GM21737 (cell line): ENCODE data around the gene MRPL49.
"Not testable (repeated sequence)": the region's sequence is repeated elsewhere in the genome, so short reads cannot be mapped to it uniquely, and the experiment has no call there.

ENCODE experiments used
- ATAC-seq: cut with Tn5 transposase; IDR thresholded peaks from one replicate; pipeline ENCODE4 v1.9.1; 2021; ENCODE audit warnings: mild to moderate bottlenecking, moderate library complexity; ENCODE audit not compliant: unreplicated experiment

Gene MRPL49

GRCh38 chr11:65117206-65118096, 4.7 kb upstream of the MRPL49 start, which contains the start of gene ZNHIT2:
TSS of gene ZNHIT2 (minus strand) at chr11:65117701. CDS start at chr11:65117653, 48 bp downstream.
- ATAC-seq: peak; percentile 44

DNA sequence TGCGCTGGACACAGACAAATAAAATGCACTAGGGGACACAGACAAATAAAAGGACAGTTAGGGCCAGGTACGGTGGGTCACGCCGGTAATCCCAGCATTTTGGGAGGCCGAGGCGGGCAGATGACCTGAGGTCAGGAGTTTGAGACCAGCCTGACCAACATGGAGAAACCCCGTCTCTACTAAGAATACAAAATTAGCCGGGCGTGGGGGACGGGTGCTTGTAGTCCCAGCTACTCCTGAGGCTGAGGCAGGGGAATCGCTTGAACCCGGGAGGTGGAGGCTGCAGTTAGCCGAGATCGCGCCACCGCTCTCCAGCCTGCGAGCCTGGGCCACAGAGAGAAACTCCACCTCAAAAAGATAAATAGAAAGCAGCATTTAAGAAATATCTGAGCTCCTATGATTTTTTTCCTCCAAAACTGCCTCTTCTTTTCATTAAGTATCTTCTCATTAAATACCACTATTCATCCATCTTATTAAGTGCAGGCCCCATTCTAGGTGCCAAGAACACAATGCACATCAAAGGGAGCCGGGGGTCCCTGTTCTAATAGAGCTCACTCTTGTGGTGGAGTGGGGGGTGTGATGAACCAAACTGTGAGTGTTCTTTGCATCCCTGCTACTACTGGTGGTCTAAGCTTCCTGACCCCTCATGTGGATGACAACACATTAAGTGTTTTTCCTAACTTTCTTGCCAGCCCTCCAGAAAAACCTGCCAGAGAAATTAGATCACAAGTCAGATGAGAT, 3.9 kb upstream of the MRPL49 start:
- no peak for ATAC-seq

DNA sequence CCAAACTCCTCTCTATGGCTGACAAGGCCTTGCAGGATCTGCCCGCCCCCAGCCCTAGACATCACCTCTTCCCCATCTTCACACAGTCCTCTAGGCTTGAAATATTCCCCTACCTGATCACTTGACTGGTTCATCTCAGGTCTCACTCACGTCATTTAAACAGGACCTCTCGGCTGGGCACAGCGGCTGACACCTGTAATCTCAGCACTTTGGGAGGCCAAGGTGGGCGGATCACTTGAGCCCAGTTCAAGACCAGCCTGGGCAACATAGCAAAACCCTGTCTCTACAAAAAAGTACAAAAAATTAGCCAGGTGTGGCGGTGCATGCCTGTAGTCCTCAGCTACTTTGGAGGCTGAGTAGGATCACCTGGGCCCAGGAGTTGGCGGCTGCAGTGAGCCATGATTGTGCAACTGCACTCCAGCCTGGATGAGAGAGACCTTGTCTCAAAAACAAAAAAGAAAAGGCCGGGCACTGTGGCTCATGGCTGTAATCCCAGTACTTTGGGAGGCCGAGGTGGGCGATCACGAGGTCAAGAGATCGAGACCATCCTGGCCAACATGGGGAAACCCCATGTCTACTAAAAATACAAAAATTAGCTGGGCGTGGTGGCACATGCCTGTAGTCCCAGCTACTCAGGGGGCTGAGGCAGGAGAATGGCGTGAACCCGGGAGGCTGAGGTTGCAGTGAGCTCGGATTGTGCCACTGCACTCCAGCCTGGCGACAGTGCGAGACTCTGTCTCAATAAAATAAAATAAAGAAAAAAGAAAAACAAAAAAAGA, 3.0 kb upstream of the MRPL49 start:
- ATAC-seq: not testable (repeated sequence)

DNA sequence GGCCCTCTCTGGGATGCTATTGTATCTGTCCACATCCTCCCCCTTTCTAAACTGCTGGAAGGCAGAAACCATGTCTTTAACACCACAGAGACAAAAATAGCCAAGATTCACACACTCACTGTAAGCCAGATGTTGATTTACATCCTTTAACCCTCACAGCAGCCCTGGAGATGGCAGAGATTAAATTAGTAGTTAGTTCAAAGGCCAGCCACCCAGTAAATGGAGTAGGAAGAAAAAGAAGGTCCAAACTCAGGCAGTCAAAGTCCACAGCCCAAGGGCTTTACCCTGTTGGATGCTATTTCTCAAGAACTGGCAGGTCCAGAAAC, 2.5 kb upstream of the MRPL49 start:
- ATAC-seq: no peak

DNA sequence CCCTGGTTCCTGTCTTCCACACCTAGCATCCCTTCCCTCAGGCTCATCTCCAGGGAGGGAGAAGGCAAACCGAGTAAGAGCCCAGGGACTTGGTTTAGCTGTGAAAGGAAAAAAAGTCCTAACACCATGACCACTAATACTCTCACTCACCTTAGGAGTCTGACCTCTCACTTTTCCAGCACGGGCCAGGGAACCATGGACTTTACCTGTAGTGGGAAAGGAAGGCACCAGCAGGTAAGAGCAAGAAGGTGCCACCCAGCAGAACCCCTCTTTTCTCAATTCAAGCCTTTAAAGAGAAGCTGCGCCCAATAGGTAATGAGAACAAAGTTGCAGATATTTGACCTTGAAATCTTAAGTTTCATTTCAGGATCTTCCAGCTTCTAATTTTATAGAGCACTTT, 1.3 kb upstream of the MRPL49 start:
- ATAC-seq: no peak

GRCh38 chr11:65121447-65121864, 665 bp upstream of the MRPL49 start:
- ATAC-seq: no peak

DNA sequence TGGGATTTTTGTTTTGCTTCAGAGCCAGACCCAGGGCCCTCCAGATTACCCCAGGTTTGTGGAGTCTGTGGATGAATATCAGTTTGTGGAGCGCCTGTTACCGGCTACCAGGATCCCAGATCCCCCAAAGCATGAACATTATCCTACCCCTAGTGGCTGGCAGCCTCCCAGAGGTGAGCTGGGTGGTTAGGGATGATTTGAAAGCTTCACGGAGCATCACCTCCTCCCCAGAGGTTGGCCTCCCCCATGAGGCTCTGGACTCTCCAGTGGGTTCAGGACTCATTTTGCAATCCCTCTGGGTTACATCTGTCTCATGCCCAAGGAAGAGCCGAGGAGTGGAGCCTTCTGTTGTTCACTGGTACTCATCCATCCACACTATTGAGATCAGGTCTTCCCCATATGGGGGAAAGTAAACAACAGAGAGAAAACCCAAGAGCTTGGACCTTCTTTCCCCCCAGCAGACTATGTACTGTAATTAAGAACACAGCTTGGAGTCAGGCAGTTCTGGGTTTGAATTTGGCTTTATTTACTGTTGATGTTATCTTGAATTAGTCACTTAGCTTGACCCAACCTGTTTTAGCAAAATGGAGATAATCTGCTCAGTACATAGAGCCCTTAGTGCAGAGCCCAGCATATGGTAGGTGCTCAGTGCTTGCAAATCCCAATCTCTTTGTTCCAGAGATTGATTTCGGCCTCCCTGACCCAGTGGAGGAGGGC, 2.5 kb downstream of the MRPL49 start:
- ATAC-seq: no peak

DNA sequence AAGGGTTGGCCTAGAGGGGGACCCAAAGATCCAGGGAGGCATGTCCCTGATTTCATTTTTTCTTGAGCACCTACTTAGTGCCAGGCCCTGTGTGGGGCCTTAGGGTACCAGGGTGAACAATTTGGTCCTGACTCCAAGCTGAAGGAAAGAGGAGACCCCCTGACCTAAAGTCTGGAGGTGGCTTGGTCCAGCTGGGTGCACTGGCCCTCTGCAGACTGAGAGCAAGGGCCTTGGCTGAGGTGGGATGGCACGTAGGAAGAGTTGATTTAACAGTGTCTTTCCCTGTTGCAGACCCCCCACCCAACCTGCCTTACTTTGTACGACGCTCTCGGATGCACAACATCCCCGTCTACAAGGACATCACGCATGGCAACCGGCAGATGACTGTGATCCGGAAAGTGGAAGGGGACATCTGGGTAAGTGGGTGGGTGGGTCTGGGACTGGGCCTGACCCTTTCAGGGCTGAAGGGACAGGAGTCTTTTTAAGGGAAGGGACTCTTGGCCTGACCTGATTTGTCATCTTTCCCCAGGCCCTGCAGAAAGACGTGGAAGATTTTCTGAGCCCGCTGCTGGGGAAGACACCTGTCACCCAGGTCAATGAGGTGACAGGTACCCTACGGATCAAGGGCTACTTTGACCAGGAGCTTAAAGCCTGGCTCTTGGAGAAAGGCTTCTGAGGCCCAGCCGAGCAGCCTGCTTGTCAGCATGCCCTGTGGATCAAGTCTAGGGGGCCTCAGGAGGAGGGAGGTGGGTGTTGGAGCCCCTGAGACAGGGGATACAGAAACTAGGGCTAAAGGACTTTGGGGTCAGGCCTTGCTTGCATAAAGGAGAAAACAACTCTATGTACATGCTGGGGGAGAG, 3.3 kb downstream of the MRPL49 start:
- no peak for ATAC-seq

DNA sequence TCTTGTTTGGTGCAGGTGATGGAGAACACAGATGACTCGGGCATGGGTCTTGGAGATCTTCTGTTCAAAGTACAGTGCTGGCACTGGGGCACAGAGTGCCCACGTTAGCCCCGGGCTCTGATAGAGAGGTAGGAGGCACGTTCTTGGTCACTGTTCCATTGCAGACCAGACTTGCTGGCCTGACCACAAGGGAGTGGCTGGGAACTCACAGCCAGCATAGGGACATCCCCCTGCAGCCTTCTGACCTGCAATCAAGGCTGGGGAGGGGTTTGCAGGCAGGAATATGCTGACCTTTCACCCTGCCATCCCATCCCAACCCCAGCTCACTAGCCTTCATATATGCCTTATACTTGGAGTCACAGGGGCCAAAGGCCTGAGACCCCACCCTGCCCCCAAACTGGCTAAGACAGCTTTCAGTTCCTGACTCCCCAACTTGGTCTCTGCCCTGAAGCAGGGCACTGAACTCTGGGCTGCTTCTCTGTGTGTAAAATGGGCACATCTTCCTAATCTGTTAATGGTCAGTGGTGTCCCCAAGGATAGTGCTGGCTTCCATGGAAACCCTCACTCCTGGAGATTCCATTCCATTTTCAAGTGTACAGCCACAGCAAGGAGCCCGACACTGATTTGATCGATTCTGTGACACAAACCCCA, 4.6 kb downstream of the MRPL49 start:
- ATAC-seq: no peak

DNA sequence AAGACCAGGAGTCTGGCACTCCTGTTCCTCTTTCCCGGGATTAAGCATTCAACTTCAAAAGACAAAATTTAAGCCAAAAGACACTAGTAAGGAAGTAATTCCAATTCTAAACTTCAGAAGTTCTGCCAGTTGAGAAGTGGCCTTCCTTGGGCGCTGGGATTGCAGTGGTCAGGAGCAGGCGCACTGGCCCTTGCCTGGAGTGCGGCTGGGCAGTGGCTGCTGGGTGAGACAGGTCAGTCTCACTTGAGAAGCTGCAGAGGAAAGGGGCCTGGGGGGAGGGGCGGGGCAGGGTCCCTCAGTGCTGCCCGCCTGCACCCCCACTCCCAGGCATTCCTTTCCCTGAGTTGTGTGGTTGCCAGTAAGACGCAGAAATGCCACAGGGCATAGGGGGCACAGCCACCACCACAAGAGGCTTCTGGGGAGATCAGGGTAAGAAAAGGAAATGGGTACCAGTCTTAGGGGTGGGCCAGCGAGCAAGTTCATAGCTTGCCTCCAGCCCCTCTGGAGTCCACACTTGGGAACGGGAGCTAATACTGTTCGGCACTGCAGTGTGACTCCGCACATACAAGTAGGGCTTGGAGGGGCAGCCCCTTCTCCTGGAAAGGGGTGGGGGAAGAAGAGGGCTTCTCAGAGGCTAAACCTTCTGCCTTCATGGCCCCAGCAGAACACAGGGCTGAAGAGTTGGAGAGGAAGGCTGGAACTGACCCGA, 5.5 kb downstream of the MRPL49 start:
- ATAC-seq: no peak

- no peak for ATAC-seq
Measured at GRCh38 chr11:65128182-65129145, 6.3 kb downstream of the MRPL49 start.

GRCh38 chr11:65129649-65130441, 7.7 kb downstream of the MRPL49 start:
- ATAC-seq: no peak

- no peak for ATAC-seq
Measured at GRCh38 chr11:65130631-65131416, 8.7 kb downstream of the MRPL49 start.

DNA sequence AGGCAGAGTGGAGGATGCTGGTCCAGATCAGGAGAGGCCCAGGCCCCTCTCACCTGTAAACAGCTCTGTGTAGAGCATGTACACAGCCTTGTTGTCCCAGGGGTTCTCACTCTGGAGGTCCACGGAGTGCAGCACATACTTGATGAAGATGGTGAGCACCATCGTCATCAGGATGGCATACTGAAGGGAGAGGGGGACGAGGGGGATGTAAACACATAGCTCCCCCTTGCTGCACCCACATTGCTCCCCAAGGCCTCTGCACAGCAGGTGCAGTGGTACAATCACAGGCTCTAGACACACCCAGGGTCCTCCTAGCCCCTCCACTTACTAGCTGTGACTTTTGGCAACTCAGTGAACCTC, 9.3 kb downstream of the MRPL49 start:
- ATAC-seq: no peak

GRCh38 chr11:65131895-65132237, 9.7 kb downstream of the MRPL49 start:
- no peak for ATAC-seq
